GM23248 (cell line): ENCODE measurements around the gene ERC1. TPM values are rescaled to one million over a fixed set of nuclear protein-coding genes. Genes with fewer than 3 reads are reported as not detected.

Experiments used
- DNase-seq: peaks from one replicate; pipeline ENCODE4 v3.0.0-alpha.2; 2015
- H2AFZ ChIP-seq: fragments of 200-600 bp; sonication (generic); 2 replicates; pipeline ENCODE4 v1.6.1; 2016; ENCODE audit warnings: antibody characterized with exemption
- H3F3A ChIP-seq: fragments of 200-600 bp; sonication (generic); 2 replicates; pipeline ENCODE4 v1.6.1; 2016; ENCODE audit warnings: mild to moderate bottlenecking, antibody characterized with exemption, mixed run types; ENCODE audit not compliant: insufficient read depth
- H3K27ac ChIP-seq: fragments of 200-600 bp; sonication (generic); 2 replicates; pipeline ENCODE4 v1.5.1; 2016; ENCODE audit warnings: mild to moderate bottlenecking
- H3K27me3 ChIP-seq: fragments of 200-600 bp; sonication (generic); replicated peaks from 2 replicates; pipeline ENCODE4 v1.6.1; 2016; ENCODE audit warnings: mild to moderate bottlenecking; ENCODE audit not compliant: insufficient read depth
- H3K36me3 ChIP-seq: fragments of 200-600 bp; sonication (generic); 2 replicates; pipeline ENCODE4 v1.6.1; 2016; ENCODE audit warnings: low read depth, mild to moderate bottlenecking
- H3K4me1 ChIP-seq: fragments of 200-600 bp; sonication (generic); 2 replicates; pipeline ENCODE4 v1.6.1; 2016; ENCODE audit warnings: mild to moderate bottlenecking; ENCODE audit not compliant: insufficient read depth
- H3K4me2 ChIP-seq: fragments of 200-600 bp; sonication (generic); one replicate; pipeline ENCODE4 v1.6.1; 2016; ENCODE audit warnings: mild to moderate bottlenecking; ENCODE audit not compliant: unreplicated experiment
- H3K4me3 ChIP-seq: fragments of 200-600 bp; sonication (generic); 2 replicates; pipeline ENCODE4 v1.5.1; 2016; ENCODE audit warnings: mild to moderate bottlenecking
- H3K79me2 ChIP-seq: fragments of 200-600 bp; sonication (generic); 2 replicates; pipeline ENCODE4 v1.6.1; 2016; ENCODE audit warnings: mild to moderate bottlenecking; ENCODE audit not compliant: insufficient read depth
- H3K9ac ChIP-seq: fragments of 200-600 bp; sonication (generic); 2 replicates; pipeline ENCODE4 v1.6.1; 2016; ENCODE audit warnings: mild to moderate bottlenecking
- H3K9me2 ChIP-seq: fragments of 200-600 bp; sonication (generic); 2 replicates; pipeline ENCODE4 v1.6.1; 2016; ENCODE audit warnings: mixed run types, mild to moderate bottlenecking, moderate library complexity; ENCODE audit not compliant: insufficient read depth
- H3K9me3 ChIP-seq: fragments of 200-600 bp; sonication (generic); one replicate; pipeline ENCODE4 v1.6.1; 2017; ENCODE audit warnings: low read depth
- H4K20me1 ChIP-seq: fragments of 200-600 bp; sonication (generic); 2 replicates; pipeline ENCODE4 v1.6.0; 2016; ENCODE audit not compliant: insufficient read depth
- EZH2 ChIP-seq: fragments of 200-600 bp; sonication (generic); IDR thresholded peaks from 2 replicates; pipeline ENCODE4 v1.6.1; 2018; ENCODE audit warnings: antibody characterized with exemption, mild to moderate bottlenecking; ENCODE audit not compliant: insufficient read depth, poor library complexity, severe bottlenecking
- EZH2phosphoT487 ChIP-seq: fragments of 200-600 bp; sonication (generic); IDR thresholded peaks from 2 replicates; pipeline ENCODE4 v1.6.1; 2018; ENCODE audit warnings: antibody characterized with exemption, moderate library complexity, mild to moderate bottlenecking, low read depth; ENCODE audit not compliant: insufficient read depth
- WGBS, 2 experiments: methylation state at CpG; one replicate each; pipeline ENCODE4 v1.1.6; 2015 to 2017; ENCODE audit warnings: low lambda C conversion rate in 2 of 2, low coverage in 1 of 2; ENCODE audit errors: missing lambda C conversion rate in 2 of 2; 5-methylcytosine and 5-hydroxymethylcytosine counted together
- in situ Hi-C: fragments of 300-500 bp; cut with MboI; formaldehyde crosslinking; loops from 2 replicates; pipeline ENCODE4 v1.15.0; 2020
- polyA plus RNA-seq: library from polyadenylated mRNA; unstranded; fragments of >200 nt; fragmentation: Nextera tagmentation; extraction: Ambion mirVana; gene quantifications from 2 replicates; pipeline ENCODE4 v1.2.1, GENCODE V29; 2016
- total RNA-seq: library from RNA; depleted of rRNA; stranded (reverse); fragments of >200 nt; shearing (Covaris generic); gene quantifications from 2 replicates; pipeline ENCODE4 v1.2.3, GENCODE V29; 2014

The ERC1 gene
- total and polyA plus RNA-seq, 2 experiments from 2014 or later: 21.5 to 23.3 TPM

DNA sequence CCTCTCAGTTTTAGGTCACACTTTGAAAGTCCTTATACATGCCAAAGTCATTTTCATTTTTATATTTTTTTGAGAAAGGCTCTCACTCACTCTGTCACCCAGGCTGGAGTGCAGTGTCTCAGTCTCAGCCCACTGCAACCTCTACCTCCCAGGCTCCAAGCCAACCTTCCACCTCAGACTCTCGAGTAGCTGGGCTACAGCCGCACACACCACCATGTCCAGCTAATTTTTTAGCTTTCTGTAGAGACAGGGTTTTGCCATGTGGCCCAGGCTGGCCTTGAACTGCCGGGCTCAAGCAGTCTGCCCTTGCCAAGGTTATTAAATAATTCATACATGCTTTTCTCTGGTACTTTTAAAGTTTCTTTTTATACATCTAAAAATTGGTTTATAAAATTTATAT is 166.0 kb downstream of the ERC1 start:
- no peaks in the 10 kb centered on the region for H3K4me1 ChIP-seq
- H2AFZ ChIP-seq: no peak overlapping the region
- no peaks in the 10 kb centered on the region for H3F3A ChIP-seq
- no peak overlapping the region for H3K27ac ChIP-seq
- in situ Hi-C loops: no loop called here
- H3K79me2 ChIP-seq: peaks cover 8% of the 10 kb centered on the region; the same call in 1 of the 2 replicates
- peaks cover 10% of the 10 kb centered on the region; the same call in 1 of the 2 replicates for H3K36me3 ChIP-seq
- H3K9ac ChIP-seq: no peak overlapping the region
- H3K4me2 ChIP-seq: no peak overlapping the region
- H3K27me3 ChIP-seq: no peaks in the 10 kb centered on the region
- H3K9me2 ChIP-seq: no peaks in the 10 kb centered on the region
- WGBS, 2 experiments: 79 to 83% methylated on average over 3 of the region's 3 CpGs
- no peak overlapping the region for H3K4me3 ChIP-seq
- H3K9me3 ChIP-seq: no peaks in the 10 kb centered on the region
- no peak for DNase-seq
- no peaks in the 10 kb centered on the region for H4K20me1 ChIP-seq
- TF ChIP-seq EZH2 (no peak), EZH2phosphoT487 (no peak)

DNA sequence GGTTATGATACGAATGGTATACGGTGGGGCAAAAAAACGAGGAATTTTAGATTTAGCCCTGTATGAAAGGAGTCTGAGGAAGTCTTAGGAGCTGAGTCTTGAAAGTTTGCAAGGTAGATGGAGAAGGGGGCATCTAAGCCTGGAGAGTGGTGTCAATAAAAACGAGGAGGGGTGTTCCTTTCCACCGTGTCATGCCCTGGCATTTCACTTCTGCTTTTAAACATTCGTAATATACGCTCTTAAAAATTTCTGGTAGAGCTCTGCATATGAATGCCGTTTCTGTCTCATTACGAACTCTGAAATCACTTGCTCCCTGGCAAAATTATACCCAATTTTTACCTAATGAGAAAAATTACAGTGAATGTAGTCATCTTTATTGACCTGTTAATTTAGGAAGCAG is 170.2 kb downstream of the ERC1 start:
- no peak overlapping the region for H3K9ac ChIP-seq
- no peak overlapping the region for H3K27ac ChIP-seq
- 97 to 99% methylated on average over 9 of the region's 9 CpGs for WGBS, 2 experiments
- H3K36me3 ChIP-seq: 0 out of 2 replicates have a peak, but pooled peaks cover 4% of the 10 kb centered on the region
- in situ Hi-C loops: no loop called here
- H3K4me1 ChIP-seq: no peaks in the 10 kb centered on the region
- no peaks in the 10 kb centered on the region for H3K27me3 ChIP-seq
- DNase-seq: no peak
- no peak overlapping the region for H2AFZ ChIP-seq
- H3K4me3 ChIP-seq: no peak overlapping the region
- no peaks in the 10 kb centered on the region for H3K9me3 ChIP-seq
- H3K79me2 ChIP-seq: peaks cover 9% of the 10 kb centered on the region; the same call in 1 of the 2 replicates
- H4K20me1 ChIP-seq: no peaks in the 10 kb centered on the region
- no peak overlapping the region for H3K4me2 ChIP-seq
- TF ChIP-seq EZH2: no peak
- no peak for TF ChIP-seq EZH2phosphoT487
- H3K9me2 ChIP-seq: no peaks in the 10 kb centered on the region
- no peaks in the 10 kb centered on the region for H3F3A ChIP-seq

DNA sequence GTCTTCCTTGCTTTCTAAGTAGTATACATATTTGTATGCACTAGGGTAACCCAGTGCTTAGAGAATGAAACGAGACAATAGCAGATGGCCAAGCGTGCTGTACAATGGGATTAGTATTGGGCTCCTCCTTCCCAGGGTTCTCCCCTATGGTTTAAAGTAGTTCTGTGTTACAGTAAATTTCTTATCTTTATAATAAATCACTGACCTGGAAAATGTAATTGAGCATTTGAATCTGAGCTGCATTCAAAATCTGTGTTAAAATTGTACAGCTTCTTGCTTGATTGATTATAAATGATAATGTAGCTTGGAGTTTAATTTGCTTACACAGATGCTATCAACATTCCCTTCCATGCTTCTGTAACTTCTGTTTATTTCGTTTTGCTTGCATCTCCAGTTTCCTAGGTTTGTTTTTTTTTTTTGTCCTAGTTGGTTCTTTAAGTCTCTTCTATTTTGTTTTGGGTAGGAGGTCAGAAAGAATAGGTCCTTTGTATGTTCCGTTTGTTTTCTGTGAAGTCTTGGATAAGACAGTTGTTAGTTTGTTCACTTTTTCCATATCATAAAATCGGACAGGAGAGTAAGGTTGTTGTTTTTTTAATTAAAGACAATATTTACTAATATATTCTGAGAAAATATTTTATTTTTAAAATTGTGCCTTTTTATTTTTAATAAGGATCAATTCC is 171.2 kb downstream of the ERC1 start:
- H3K9me2 ChIP-seq: no peaks in the 10 kb centered on the region
- H3K9ac ChIP-seq: no peak overlapping the region
- no peak overlapping the region for H3K27ac ChIP-seq
- in situ Hi-C loops: no loop called here
- 0 out of 2 replicates have a peak, but pooled peaks cover 4% of the 10 kb centered on the region for H3K36me3 ChIP-seq
- H2AFZ ChIP-seq: no peak overlapping the region
- H3K4me3 ChIP-seq: no peak overlapping the region
- H3K4me2 ChIP-seq: no peak overlapping the region
- H3K79me2 ChIP-seq: peaks cover 9% of the 10 kb centered on the region; the same call in 1 of the 2 replicates
- WGBS, 2 experiments: 76 to 79% methylated on average over 5 of the region's 5 CpGs
- H3K27me3 ChIP-seq: no peaks in the 10 kb centered on the region
- H4K20me1 ChIP-seq: no peaks in the 10 kb centered on the region
- DNase-seq: no peak
- no peaks in the 10 kb centered on the region for H3F3A ChIP-seq
- no peaks in the 10 kb centered on the region for H3K4me1 ChIP-seq
- no peak for TF ChIP-seq EZH2phosphoT487
- no peak for TF ChIP-seq EZH2
- no peaks in the 10 kb centered on the region for H3K9me3 ChIP-seq

DNA sequence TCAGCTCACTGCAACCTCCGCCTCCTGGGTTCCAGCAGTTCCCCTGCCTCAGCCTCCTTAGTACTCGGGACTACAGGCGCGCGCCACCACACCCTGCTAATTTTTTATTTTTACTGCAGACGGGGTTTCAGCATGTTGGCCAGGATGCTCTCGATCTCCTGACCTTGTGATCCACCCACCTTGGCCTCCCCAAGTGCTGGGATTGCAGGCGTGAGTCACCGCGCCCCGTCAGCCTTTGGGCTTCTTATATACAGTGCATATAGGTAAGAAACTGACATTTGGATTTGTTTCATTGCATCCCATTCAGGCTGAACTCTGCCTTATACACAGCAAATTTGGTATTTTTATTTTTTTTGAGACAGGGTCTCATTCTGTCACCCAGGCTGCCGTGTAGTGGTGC is 176.8 kb downstream of the ERC1 start:
- Histone ChIP-seq H3K27ac (no peak overlapping the region), H3F3A (0 out of 2 replicates have a peak, but pooled peaks cover 10% of the 10 kb centered on the region), H3K27me3 (no peaks in the 10 kb centered on the region), H2AFZ (no peak overlapping the region), H3K4me2 (no peak overlapping the region), H3K4me1 (no peaks in the 10 kb centered on the region), H3K9me2 (no peaks in the 10 kb centered on the region), H4K20me1 (no peaks in the 10 kb centered on the region), H3K79me2 (peaks cover 7% of the 10 kb centered on the region; the same call in 1 of the 2 replicates), H3K9ac (no peak overlapping the region), H3K4me3 (no peak overlapping the region), H3K9me3 (no peaks in the 10 kb centered on the region), H3K36me3 (no peaks in the 10 kb centered on the region)
- in situ Hi-C loops: no loop called here
- TF ChIP-seq EZH2 (no peak), EZH2phosphoT487 (no peak)
- WGBS, 2 experiments: 85% methylated on average over 12 of the region's 12 CpGs
- no peak for DNase-seq
